Ammon's horn (tissue), 1 donor: ENCODE measurements around the gene BSX.
A peak's percentile ranks its signal among the peaks of the same experiment; 100 is the strongest.

ENCODE experiments used
- DNase-seq: peaks from one replicate; pipeline ENCODE4 v3.0.0-alpha.2; 2016; ENCODE audit warnings: low spot score

The BSX gene

DNA sequence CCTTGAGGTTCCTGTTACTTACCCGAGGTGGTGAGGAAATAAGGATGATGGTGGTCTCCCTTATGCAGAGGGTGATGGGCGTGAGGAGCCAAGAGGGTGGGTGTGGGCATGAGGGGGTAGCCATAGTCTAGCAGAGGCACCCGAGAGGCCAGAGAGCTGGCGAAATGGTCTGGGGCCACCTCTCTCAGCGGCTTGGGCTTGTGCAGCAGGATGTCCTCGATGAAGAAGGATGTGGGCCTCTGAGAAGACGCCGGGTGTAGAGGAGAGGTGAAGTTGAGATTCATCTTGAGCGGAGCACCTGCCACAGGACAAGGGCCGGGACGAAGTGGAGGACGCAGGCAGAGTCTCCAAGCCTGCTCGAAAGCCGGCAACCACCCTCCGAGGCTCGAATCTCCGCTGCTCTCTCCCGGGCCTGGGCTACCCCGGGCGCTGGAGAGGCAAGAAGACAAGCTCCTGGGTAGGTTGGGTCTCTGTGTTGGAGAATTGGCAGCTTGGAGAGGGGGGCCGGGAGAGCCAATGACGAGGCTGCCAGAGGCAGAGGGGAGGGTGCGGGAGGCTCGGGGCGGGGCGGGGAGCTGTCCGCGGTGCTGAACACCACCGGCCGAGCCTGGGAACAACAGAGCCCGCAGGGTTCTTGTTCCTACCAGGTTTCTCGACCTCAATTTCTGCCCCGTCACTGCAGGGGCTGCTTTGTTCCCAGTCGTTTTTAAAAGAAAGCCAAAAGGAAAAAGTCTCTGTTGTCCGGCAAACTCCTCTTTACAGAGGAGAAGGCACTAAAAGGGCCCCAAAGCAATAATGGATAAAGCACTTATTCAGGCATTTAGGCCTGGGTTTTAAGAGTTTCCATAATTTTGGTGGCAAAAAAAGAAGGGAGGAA is at the start of gene BSX:
Gene BSX (minus strand): TSS at position 447 of the 877 bp plus-strand sequence. CDS start 163 bp downstream, at position 284.
- DNase-seq: peak; percentile 24

DNA sequence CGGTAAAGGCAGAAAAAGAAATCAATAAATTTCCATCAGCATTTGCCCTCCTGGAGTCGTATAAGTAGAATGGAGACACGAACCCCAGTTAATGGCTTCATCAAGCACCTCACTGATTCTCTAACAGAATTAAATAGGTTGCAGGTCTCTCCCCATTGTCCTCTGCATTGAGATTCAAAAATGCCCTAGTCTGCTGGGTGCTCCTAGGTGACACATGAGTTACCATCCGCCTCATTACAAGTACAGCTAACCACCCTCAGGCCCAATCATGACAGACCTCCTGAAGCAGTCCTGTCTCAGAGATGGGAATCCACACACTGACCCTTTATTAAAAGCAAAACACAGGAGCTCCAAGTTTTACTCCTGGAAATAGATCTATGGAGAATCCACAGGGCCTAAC is 48.9 kb upstream of the BSX start:
- no peak for DNase-seq

DNA sequence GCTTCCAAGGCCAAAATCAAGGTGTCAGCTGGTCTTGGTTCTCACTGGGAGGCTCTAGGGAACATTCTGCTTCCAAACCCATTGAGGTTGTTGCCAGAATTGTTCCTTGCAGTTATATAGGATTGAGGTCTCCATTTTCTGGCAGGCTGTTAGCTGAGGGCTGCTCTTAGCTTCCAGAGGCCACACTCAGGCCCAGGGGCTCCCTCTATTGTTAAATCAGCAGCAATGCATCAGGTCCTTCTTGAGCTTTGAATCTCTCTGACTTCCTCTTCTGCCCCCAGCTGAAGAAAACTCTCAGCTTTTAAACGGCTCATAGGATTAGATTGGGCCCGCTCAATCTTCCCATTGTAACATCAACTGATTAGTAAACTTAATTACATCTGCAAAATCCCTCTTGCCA is 39.3 kb upstream of the BSX start:
- peak; percentile 41 for DNase-seq

DNA sequence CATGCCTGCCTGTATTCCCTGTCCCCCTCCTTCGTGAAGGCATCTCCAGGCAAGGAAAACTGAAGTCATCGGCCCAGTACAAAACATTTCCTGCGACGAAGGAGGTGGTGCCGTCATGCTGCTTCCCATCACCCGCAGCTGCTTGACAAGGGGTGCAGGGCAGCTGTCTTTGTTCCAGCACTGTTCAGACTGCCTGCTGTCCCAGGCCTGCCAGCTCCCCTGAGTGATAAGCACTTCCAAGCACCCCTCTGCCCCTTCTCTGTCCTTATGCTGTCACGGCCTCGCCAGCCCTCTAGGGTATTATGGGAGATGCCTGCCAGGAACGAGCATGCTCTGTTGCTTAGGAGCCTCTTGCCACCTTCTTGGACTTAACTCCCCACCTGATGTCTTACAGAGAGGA is 37.1 kb upstream of the BSX start:
- DNase-seq: no peak

DNA sequence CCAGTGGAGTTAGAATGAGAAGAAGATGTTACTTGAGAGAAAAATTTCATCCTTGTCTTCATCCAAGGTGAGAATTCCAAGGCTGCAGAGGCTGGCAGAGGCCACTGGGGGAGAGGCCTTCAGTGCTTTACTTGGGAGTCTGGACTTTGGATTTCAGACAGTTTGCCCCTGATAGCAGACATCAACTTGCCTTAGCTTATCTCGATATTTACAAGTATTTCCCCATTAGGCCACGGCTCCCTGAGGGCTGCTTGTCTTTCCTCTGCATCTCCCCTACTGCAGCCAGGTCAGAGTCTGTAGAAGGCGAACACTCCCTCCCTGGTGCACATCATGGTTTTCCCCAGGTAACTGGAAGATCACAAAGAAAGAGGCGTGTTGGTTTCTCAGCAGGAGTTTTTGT is 29.9 kb upstream of the BSX start:
- no peak for DNase-seq

DNA sequence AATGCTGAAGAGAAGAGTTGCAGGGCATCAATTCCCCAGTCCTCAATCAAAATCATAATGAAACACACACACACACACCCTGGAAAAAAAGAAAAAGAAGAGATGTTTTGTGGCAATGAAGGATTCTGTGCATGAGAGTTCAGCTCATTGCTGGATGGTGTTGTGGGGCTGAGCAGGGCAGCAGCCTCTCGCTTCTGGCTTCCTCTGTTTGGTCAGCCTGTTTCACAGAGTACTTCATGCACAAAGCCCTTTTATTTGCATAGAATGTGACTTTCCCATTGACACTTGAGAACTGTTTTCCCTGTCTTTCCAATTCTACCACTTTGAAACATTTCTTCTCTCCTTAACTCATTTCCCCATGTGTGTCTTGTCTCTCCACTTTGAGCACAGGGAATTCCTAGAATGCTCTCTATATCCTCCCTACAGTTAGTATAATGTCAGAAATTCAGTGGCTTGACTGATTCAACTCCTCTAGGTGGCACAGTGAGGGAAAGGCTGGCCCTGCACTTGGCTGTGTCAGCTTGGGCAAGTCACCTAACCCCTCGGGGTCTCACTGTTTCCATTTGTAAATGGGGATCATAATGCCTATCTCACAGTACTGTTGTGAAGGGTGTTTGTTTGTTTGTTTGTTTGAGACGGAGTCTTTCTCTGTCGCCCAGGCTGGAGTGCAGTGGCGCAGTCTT is 25.4 kb upstream of the BSX start:
- no peak for DNase-seq

DNA sequence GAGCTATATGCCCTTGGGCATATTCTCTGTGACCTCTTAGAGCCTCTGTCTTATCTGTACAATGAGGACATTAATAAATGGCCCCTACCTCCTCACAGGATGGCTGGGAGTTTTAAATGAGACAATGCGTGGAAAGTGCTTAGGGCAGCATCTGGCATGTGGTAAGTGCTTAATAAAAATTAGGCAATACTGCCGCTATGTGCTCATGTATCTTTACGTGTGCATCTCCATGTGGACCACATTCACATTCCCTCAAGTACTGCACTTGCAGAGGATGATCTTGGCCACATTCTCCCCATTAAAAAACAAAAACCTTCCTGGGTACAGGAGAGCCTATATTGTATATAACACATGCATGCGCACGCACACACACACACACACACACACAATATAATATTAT is 19.1 kb upstream of the BSX start:
- DNase-seq: no peak

DNA sequence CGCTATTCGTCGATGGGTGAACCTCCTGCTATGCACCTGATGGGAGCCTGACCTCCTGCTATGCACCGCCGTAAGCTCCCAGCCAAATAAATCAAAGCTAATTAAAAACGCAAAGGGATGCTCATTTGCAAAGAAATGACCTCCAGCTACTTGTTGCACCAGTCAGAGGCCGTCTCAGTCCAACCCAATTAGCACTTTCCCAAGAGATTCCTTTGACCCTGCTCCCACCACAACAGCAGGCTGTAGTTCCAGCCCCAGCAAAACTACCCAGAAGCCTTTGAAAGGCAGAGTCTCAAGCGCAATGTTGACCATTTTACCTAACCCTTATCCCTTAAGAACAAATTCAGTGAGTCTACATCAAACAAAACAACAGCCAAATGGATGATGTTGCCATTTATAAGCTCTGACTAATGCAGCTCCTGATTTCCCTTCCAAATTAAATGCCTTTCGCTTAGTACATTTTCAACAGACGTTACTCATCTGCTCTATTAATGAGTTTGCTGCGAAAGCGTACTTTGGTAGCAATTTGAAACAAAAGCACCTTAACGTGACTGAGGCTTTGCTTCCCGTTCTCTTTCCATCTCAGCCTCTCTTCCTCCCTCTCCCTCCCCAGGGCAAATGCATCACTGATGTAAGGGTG is 17.2 kb upstream of the BSX start:
- DNase-seq: peak; percentile 21

DNA sequence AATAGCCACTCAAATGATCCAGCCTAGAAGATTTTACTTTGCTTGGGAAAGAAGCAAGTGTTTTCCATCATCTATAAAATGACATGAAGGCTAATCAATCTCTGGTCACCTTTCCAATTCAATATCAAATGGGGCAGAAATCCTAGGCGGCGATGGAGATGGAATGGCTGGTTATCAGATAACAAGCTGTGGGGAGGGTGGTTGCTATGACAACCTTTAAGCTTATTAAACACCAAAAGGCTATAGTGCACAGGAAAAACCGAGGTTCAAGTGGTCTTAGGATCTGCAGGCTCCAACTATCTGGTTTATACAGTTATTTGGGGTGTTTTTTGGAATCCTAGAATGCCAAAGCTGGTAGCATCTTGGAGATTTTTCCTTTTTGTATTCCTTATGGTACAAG is 13.9 kb upstream of the BSX start:
- no peak for DNase-seq

DNA sequence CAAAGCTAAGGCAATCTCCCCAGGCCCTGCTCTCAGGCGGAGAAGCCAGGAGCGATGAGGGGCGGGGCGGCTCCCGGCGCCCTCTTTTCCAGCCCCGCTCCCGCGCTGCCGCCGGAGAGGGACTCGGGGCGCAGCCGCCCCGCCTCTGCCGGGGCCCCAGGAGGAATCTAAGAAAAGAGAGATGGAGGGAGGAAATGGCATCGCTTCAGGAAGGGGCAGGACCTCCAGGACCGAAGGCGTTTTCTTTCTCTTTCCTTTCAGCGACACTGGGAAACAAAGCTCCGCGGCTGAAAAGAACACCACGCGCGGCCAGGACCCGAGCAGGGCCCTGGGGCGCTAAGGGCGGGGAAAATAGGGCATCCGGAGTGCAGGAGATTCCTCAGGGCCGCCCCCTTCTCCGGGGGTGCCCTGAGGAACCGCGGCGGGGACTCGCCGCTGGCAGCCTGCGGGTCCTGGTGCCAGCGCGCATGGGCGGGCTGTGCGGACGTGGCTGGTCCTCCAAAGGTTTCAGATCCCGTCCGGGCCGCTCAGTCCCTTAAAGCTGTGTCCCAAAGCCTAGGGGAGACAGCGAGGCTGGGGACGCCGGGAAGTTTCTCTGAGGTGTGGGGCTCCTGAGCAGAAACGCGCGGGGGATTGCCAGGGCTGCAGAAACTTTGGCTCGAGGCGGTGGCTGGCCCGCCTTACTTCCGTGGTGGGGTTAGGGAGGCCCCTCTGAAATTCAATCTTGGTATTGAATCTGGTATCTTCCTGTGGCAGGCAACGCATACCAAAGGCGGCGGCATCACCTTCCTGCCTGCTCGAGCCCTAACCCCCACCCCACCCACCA is 2.8 kb upstream of the BSX start:
- no peak for DNase-seq

DNA sequence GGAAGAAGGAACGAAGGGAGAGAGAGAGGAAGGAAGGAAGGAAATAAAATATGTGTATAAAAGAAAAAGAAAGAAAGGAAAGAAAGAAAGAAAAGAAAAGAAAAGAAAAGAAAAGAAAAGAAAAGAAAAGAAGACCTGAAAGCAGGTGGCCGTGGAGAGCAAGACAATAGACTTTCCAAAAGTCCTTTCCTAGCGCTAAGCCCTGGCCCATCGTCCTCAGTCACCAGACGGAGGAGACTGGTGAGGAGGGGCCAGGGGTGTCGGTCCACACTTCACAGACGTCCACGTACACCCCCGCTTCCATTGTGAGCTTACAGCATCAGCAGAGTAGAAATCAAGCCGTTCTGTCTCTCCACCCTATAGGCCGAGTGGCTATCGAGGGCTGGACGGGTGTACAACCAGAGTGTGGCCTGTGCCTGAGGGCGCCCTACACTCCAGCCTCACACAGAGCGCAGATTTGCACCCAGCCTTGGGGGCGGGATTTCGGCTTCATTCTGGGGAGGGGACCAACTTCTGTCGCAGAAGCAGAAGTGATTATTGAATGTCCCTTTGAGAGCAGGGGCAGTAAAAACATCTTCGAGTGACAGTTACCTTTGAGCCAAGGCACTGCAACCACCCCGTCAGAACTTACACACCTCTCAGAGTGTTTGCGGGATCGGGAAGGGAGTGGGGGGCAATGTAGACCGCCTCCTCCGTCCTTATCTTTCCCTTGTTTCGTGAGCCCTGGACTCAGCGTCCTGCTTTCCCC is 2.0 kb upstream of the BSX start:
- DNase-seq: no peak

DNA sequence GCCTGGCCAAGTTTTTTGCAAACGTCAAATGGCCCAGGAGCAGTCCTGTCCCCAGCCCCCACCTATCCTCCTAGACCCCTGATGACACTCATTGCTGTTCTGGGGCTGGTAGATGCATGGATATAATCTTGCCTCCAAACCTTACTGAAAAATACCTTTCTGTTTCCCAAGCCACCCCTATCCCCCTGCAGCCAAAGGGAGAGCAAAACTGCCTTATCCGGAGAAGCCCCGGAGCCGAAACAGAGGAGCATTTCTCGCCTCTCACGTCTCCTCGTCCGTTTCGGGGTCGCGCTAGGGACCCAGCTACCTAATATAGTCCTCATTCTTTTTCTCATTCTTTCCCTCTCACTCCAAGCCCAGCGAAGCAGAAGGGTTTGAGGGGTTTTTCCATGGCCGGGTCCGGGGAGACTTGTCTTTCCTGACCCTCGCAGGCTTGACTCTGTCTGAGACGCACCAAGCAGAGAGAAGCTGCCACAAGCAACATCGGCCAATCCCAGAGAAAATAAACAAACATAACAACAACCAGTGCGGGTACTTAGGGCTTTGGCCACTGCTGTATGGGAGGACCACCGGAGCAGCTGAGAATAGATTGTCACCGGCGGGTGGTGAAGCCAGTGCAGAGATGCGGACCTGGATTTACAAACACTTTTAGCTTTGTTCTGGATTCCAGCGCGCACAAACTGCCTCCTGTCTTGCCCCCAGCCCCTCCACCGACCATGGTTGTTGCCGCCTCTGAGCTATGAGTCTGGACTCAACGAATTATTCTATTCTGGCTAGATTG is 1.6 kb downstream of the BSX start:
- no peak for DNase-seq

DNA sequence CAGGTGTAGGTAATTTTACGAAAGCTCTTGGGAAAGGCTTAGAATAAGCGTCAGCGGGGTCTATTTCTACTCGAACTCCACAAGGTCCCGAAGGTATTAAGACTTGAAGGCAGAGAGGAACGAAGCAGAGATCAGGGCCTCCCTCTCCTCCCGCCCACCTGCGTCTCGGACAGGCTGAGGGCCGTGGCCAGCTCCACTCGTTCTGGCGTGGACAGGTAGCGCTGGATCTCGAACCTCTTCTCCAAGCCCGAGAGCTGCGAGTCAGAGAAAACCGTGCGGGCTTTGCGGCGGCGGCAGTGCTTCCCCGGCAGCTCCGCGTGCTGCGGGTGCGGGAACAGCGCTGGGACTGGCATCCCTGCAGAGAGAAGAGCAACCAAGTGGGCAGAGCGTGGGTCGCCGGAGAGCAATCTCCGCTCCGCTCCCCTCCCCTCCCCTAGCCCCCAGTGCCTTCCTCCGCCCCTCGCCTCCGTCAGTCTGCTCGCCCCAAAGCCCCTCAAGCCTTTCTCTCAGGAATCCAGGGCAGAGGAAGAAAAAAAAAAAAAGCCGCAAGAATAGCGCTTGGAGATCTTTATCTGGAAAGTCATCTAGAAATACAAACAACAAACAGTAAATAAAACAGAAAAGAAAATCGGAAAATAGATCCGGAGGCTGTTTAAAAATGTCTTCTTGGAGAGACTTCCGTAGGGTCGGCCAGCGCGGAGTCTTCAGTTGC is 2.4 kb downstream of the BSX start:
- DNase-seq: no peak

DNA sequence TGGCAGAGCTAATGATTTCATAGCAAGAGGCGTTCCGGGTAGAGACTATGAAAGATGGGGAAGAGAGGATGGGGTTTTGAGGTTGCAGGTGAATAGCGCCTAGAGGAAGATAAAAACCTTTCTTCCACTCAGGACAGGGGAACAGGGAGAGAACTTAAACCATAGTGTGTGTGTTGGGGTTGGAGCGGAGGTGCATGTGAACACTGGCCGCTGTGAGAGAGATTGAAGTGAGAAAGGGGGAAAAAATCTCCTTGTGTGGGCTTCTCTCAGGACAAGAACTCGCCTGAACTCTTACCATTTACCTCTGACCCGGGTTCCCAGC is 3.4 kb downstream of the BSX start:
- DNase-seq: no peak

DNA sequence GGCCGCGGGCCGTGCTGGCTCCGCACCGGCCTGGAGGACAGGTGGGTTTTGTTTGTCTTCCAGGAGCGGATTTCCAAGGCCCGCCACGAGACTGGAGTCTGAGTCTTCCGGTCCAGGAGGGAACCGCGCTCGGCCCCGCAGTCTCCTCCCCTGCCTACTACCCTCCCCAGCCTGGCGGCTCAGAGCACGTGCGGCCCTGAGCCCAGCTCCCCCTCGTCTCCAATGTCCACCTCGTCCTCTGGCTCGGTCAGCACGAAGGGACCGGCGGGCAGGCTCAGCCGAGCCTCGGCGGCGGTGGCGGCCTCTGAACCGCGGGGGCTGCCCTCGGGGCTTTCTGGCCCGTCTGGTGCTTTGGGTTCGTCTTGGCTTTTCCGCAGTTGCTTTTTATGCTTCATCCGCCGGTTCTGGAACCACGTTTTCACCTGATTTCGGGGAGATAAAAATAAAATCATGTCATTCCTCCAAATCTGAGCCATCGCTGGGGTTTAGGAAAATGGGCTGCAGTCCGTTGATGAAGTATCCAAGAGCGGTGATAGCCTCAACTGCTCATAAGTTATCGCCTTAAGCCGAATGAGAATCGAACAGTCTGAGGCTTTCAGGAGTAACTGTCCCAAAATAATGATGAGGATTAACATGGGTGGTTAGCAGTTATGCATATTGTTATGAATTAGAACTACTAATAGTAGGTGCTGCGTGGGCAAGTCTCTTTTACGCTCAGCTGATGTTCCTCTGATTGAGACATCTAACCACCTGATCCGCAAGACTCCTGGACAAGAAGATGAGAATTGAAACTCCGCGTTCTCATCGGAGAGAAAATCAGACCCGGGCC is 4.0 kb downstream of the BSX start:
- DNase-seq: no peak

DNA sequence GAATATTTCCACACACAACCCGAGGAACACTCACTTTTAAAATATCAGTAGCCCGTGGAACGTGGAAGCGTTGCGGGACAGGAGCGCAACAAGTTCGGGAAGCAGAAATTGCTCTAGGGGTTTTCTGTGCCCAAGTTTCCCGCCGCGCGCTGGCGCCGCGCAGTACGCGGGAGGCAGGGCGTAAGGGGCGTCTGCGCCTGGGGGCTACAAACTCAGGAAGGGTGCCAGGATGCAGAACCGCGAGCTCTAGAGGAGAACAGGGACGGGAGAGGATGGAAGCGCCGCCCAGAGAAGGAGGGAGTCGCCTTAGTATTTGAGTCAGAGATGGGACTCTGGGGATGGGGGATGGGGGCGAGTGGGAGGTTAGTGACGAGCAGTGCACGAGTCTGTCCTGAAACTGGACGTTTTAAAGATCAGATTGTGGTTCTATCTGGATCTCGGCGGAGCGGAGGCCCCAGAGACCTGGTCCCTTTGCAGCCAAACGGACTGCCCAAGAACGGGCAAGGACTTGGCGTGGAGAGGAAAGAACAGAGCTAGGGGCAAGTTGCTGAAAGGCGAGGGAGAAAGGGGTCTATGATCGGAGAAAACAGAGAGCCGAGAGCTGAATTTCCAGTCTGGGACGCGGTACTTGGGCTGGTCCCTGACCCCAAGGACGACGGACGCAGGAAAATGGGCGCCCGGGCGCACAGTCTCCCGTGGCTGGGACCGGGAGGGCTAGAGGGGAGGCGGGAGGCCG is 4.7 kb downstream of the BSX start:
- no peak for DNase-seq

DNA sequence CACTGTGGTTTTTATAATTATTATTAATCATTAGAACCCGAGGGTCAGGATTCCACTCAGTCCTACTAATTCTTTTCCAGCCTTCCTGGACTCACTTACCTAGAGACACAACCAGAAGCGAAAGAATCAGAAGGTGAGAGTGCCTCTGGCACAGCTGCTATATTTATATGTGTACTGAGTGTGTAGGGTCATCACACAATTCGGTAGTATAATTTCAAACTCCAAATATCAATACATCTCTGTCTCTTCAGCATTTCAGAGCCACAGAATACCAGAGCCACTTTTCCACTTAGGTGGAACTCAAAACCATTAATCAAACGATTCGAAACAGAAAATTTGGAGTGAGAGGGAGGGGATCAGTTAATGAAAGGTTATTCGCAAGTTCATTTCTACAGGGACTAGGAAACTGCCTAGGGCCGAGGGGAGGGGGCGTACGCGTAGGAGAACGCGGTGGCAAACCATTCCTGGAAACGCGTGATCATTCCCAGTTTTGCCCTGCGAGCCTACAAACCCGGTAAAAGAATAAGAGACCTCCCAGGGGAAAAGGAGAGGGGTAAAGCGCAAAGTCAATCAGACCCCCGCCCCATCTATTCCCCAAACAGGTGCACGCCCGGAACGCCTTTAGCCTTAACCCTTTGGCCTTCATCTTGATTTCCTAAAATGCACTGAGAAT is 5.4 kb downstream of the BSX start:
- DNase-seq: no peak

DNA sequence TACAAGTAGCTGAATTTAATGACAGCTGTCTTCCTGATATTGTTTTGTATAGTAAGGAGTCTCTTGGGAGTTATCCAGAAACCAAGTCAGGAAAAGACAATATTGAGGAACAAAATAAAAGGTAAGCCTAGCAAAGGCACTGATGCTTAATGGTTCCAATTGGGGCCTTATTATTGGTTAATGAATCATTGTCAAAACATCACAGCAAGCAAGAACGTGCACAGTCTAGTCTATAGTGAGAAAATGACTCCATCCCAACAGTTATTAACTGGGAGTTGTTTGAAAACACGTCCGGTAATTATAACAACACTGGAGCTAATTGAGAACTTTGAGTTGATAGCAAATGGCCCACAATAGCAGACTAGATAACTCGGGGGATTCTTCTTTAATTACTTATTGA is 17.7 kb downstream of the BSX start:
- DNase-seq: no peak
